Body of pancreas (tissue), 4 donors: ENCODE results near the gene ABCC1.

Experiments
- CTCF ChIP-seq, 7 experiments: fragments of 450-650 bp in 4 of 7; fragments of 200-600 bp in 3 of 7; sonication (generic) in 3 of 7; IDR thresholded peaks; one replicate each; pipeline ENCODE4 v1.5.1; 2016 to 2019; ENCODE audit warnings: antibody characterized with exemption in 7 of 7
- POLR2A ChIP-seq, 3 donors: fragments of 450-650 bp; IDR thresholded peaks; one replicate each; pipeline ENCODE4 v1.6.1; 2016; ENCODE audit warnings: antibody characterized with exemption in 3 of 3, mild to moderate bottlenecking in 2 of 3

GRCh38 chr16:16013812-16014211 lies 64.4 kb downstream of the ABCC1 start:
- TF ChIP-seq CTCF (IDR thresholded peaks at IDR 0.05) = no peak
- TF ChIP-seq POLR2A (IDR thresholded peaks at IDR 0.05) = no peak
